Measurements from ENCODE around the gene POMP. TPM values are rescaled to one million over a fixed set of nuclear protein-coding genes. Genes with fewer than 3 reads are reported as not detected.

The POMP gene
- total and polyA plus RNA-seq, 2 experiments from 2014 or later, result 16.4 to 208 TPM

DNA sequence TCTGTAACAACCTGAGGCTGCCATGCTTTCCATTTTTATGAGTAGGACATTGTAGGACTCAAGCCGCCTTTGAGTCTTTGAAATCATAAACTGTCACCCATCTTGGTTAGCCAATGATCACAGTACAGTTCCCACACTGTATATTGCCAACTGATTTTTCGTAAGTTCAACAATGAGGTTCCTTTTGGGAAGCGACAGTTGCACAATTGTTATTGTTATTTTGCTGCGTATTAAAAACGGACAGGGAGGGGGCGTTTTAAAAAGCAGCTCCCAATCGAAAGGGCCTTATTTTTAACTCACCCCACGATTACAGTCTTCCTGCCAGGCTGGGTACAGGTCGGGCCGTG is 59.2 kb downstream of the POMP start:
- Histone ChIP-seq H3K27ac (peak overlapping the region; percentile 74), H3K36me3 (no peaks in the 10 kb centered on the region), H3K4me1 (ENCODE audit: low read depth) (peaks cover 5% of the 10 kb centered on the region), H3K27me3 (no peaks in the 10 kb centered on the region), H3K9me3 (ENCODE audit: low read depth) (no peaks in the 10 kb centered on the region), H3K4me3 (peak overlapping the region; percentile 64)
- peak in 1 of 2 donors; percentile 45 for DNase-seq (ENCODE audit: low read depth in 1 of 2, low spot score in 1 of 2)
- no peak for TF ChIP-seq CTCF (IDR thresholded peaks at IDR 0.05; ENCODE audit: low read depth, low read length)

- H3K4me1 ChIP-seq (ENCODE audit: low read depth), result peaks cover 5% of the 10 kb centered on the region
- TF ChIP-seq CTCF (IDR thresholded peaks at IDR 0.05; ENCODE audit: low read depth, low read length), result no peak
- no peaks in the 10 kb centered on the region for H3K9me3 ChIP-seq (ENCODE audit: low read depth)
- no peaks in the 10 kb centered on the region for H3K27me3 ChIP-seq
- H3K27ac ChIP-seq, result peak within 1 kb of the TSS; percentile 74
- no peaks in the 10 kb centered on the region for H3K36me3 ChIP-seq
- H3K4me3 ChIP-seq, result peak within 1 kb of the TSS; percentile 64
- DNase-seq (ENCODE audit: low read depth in 1 of 2, low spot score in 1 of 2), result peak; percentile 97 to 99
Observed at GRCh38 chr13:28718543-28719226, 59.8 kb downstream of the POMP start, which contains the start of gene SLC46A3. Gene SLC46A3, minus strand, starts transcription at chr13:28718970. Its CDS starts 972 bp downstream, at chr13:28717998.

- H3K27ac ChIP-seq, result no peak overlapping the region
- no peaks in the 10 kb centered on the region for H3K36me3 ChIP-seq
- peak; percentile 7 to 83 for DNase-seq (ENCODE audit: low read depth in 1 of 2, low spot score in 1 of 2)
- no peak for TF ChIP-seq CTCF (IDR thresholded peaks at IDR 0.05; ENCODE audit: low read depth, low read length)
- H3K4me1 ChIP-seq (ENCODE audit: low read depth), result peaks cover 5% of the 10 kb centered on the region
- H3K4me3 ChIP-seq, result peak overlapping the region; percentile 64
- no peaks in the 10 kb centered on the region for H3K27me3 ChIP-seq
- no peaks in the 10 kb centered on the region for H3K9me3 ChIP-seq (ENCODE audit: low read depth)
Observed at GRCh38 chr13:28719227-28720055, 60.5 kb downstream of the POMP start.

DNA sequence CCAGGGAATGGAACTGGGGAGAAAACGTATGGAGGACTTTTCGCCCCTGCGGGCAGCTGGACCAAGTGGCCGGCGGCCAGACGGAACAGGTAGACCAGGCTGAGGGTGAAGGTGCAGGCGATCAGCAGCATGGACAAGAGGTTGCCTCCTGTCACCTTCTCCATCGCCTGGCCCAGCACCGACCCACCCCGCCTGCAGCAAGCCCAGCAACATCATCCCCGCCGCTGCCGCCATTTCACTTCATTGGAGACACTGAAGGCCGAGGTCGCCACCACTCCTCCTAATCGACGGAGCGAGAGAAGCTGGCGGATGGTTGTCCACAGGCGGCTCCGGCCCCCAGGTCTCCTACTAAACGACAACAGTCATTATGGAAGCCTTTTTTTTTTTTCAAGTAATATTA is 64.9 kb downstream of the POMP start:
- no peaks in the 10 kb centered on the region for H3K27me3 ChIP-seq
- no peak overlapping the region for H3K4me3 ChIP-seq
- H3K36me3 ChIP-seq, result no peaks in the 10 kb centered on the region
- no peaks in the 10 kb centered on the region for H3K9me3 ChIP-seq (ENCODE audit: low read depth)
- no peak for DNase-seq (ENCODE audit: low read depth in 1 of 2, low spot score in 1 of 2)
- no peak overlapping the region for H3K27ac ChIP-seq
- H3K4me1 ChIP-seq (ENCODE audit: low read depth), result peaks cover 6% of the 10 kb centered on the region
- TF ChIP-seq CTCF (IDR thresholded peaks at IDR 0.05; ENCODE audit: low read depth, low read length), result no peak

GRCh38 chr13:28725046-28725610 is 66.2 kb downstream of the POMP start:
- Histone ChIP-seq H3K27me3 (no peaks in the 10 kb centered on the region), H3K4me1 (ENCODE audit: low read depth) (peaks cover 14% of the 10 kb centered on the region), H3K27ac (no peak overlapping the region), H3K4me3 (no peak overlapping the region), H3K36me3 (no peaks in the 10 kb centered on the region), H3K9me3 (ENCODE audit: low read depth) (no peaks in the 10 kb centered on the region)
- DNase-seq (ENCODE audit: low read depth in 1 of 2, low spot score in 1 of 2), result peak in 1 of 2 donors; percentile 21
- TF ChIP-seq CTCF (IDR thresholded peaks at IDR 0.05; ENCODE audit: low read depth, low read length), result no peak

Other genes starting within 250 kb of the POMP start
- gene FLT1, start 164.0 kb upstream of the POMP start, total RNA-seq, result 10.1 and 14.8 TPM in 2 replicates
- gene FLT1, start 164.0 kb upstream of the POMP start, polyA plus RNA-seq, result 7.5 and 7.6 TPM in 2 replicates
- 11.6 and 12.6 TPM in 2 replicates for gene SLC46A3, start 59.8 kb downstream of the POMP start, total RNA-seq
- 9.8 and 10.3 TPM in 2 replicates for gene SLC46A3, start 59.8 kb downstream of the POMP start, polyA plus RNA-seq
- 37.3 and 96.9 TPM in 2 replicates for gene MTUS2, start 161.2 kb downstream of the POMP start, total RNA-seq
- 31.6 and 65.8 TPM in 2 replicates for gene MTUS2, start 161.2 kb downstream of the POMP start, polyA plus RNA-seq